HG02870 (cell line): ENCODE data around the gene PIP5K1B.

Source experiments
- ATAC-seq: cut with Tn5 transposase; IDR thresholded peaks from one replicate; pipeline ENCODE4 v1.9.1; 2021; ENCODE audit warnings: mild to moderate bottlenecking, moderate library complexity; ENCODE audit not compliant: unreplicated experiment

The PIP5K1B gene

GRCh38 chr9:68897577-68898145, 192.6 kb downstream of the PIP5K1B start:
- no peak for ATAC-seq

DNA sequence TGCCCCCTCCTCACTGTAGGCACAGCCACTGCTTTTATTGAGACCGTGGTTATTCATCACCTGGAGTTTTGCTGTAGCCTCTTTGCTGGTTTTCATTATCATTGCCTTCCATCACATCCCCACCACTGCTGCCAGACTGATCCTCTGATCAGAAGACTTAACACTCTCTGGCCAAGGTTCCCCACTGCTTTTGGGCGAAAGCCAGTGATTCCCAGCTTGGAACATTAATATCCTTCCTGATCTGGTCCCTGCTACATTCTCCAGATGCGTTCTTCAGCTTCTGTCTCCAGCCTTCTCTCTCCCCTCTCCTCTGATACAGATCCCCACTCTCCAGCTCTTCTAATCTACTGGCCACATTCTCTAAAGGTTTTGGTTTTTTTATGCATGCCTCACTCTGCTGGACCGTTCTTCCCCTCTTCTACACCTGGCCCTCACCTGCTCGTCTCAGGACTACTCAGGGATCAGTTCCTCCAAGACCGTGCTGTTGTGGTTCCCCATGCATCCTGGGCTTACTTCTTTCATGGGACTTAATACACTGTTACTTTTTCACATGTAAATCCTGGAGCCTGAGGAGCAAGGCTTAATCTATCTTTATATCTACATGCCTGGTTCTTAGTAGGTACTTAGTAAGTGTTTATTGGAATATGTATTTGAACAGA, 193.9 kb downstream of the PIP5K1B start:
- no peak for ATAC-seq

- ATAC-seq, result no peak
These were observed 199.4 kb downstream of the PIP5K1B start for GRCh38 chr9:68904454-68904853.

DNA sequence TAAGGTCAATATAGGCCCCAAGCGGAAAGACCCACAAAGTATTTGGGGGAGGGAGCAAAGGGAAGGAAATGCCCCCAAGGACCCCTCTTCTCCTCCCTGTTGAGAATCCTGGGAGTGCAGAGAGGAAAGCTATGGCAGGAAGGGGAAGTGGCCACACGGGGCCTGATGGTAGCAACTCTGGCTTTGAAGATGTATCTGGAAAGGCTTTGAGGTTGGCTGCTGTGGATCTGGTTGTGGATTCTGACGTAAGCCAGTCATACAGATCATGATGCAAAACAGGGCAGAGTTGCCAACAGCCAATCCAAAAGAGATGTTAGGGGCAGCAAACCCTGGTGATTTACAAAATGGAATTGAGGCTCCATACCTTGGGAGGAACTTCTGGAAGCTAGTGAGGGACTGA, 200.1 kb downstream of the PIP5K1B start:
- no peak for ATAC-seq

DNA sequence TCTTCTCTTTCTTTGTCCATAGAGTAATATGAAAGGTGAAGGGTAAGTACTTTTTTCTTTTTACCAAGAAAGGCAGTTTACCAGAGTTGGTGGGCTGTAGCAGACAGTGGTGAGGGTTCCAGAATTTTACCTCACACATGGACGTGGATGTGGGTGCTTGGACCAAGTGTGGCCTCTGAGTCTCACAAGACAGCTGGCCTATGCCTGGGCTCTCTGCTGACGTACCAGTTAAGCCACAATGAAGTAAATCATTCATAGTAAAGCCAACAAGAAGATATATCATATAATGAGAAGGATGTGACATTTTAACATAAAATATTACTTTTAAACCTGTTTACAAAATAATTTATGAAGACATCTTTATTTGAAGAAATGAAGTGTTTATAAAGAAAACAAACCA, 202.9 kb downstream of the PIP5K1B start:
- no peak for ATAC-seq

- ATAC-seq, result peak; percentile 55
These were observed 207.5 kb downstream of the PIP5K1B start for GRCh38 chr9:68912561-68912960.

GRCh38 chr9:68913054-68913453, 208.0 kb downstream of the PIP5K1B start:
- ATAC-seq, result no peak

DNA sequence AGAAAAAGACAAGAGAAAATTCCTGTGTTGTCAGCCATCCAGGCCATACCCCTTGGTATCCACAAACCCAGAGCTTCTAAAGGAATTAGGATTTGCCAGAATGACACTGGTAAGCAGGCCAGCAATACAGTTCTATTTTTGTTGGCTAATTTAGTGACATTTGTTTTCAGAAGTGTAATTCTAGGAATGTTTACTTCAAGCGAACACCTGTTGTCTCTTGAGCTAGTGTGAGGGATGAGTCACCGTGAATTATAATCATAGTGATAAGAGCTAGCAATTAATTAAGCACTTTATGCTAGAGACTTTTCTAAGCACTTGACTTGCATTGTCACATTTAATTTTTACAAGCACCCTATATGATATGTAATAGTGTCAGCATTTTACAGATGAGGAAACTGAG, 209.7 kb downstream of the PIP5K1B start:
- ATAC-seq, result no peak

DNA sequence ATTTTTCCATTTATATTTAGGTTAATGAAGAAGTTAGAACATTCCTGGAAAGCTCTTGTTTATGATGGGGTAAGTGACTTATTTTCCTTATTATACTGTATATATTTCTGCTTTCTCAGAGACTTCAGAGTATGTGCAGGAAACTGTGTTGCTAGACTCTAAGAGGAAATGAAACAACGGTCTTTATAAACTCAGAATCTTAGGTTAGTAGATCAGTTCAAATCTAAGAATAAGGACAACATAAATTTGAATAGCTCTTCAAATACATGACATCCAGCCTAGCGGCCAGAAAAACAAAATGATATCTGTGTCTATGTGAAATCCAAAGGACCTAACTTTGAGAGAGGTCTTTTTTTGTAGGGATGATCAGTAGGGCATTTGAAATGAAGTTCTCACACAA, 214.6 kb downstream of the PIP5K1B start:
- peak; percentile 39 for ATAC-seq

DNA sequence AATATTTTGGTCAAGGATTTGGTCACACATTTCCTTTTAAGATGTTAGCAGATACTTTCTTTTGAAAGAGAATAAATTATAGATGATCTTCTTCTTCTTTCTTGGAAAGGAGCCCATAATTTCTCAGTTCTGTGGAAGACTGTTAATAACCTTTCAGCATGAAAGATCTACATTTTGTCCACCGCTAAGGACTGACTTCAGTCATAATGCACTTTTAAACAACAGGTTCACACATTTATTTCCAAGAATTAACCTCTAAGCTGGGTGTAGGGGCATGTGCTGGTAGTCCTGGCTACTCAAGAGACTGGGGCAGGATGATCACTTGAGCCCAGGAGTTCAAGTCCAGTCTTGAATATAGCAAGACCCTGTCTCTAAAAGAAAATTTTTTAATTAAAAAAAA, 215.9 kb downstream of the PIP5K1B start:
- ATAC-seq, result no peak

- ATAC-seq, result no peak
These were observed 218.4 kb downstream of the PIP5K1B start for GRCh38 chr9:68923480-68923879.

DNA sequence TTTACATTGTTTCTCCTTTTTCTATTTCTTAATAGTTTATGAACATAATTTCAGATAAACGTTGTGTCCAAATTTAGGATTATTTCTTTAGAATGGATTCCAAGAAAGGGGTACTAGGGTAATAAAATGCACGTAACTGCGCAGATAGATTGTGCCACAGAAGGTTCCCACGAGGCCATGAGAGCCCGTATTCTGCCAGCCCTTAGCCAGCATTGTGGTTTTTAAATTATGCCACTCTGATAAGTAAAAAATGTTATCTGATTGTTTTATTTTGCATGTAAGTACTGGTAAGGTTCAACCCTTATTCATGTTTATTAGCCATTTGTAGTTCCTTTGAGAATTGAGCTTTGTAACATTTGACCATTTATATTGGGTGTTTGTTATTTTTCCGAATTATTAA, 220.1 kb downstream of the PIP5K1B start:
- no peak for ATAC-seq

- ATAC-seq, result no peak
These were observed 222.1 kb downstream of the PIP5K1B start for GRCh38 chr9:68927165-68927564.

GRCh38 chr9:68931821-68932220, 226.8 kb downstream of the PIP5K1B start:
- ATAC-seq, result no peak

DNA sequence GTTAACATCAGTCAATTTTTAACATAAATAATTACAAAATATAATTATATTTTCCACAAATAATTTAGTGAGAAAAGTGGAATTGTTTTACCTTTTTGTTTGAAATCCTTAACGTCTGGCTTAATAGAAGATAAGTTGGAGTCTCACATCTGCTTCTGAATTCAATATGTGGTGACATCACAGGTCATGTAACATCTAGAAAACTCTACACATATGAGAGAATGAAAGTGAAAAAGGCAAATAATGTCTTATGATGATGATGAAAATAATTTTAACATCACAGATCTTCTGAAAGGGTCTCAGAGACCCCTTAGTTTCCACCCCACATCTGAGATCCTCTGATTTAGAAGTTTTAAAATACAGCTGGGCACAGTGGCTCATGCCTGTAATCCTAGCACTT, 227.4 kb downstream of the PIP5K1B start:
- ATAC-seq, result no peak

DNA sequence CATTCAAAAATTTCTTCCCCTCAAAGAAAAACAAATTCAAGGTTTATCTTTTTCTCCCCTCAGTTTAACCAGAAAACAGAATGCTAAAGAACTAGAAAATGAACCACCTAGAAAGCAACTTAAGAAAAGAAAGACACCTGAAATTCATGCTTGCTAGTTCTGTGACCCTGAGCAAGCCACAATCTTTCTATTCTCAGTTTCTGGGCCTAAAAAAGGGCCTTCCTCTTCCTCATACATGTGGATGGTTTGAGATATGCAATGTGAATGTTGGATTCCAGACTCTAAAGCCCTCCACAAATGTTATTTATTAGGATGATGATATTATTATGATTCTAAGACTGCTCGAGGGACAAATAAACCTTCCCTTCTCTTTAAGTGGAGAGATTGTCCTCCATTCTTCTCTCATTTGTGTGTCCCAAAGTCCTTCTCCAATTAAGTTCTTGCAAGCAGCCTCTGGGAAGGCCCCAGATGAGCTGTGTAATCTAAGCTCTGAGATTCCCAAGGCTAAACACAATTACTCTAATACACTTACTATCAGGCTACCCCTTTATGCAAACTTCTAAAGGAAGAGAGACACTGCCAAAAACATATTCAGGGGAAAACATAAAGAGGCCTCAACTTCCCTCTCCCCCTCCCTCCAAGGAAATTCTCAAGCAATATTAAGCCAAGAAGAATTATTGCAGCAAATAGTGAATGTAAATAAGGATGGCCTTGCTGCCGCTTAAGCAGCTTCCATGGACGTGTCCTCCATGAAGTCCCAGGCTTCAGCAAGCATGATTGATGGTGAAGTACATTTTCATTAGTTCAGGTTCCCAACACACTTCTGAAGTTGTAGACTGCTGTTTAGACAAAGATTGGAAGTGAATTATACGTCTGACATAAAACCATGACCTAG, 228.6 kb downstream of the PIP5K1B start:
- peak; percentile 98 for ATAC-seq

GRCh38 chr9:68934329-68934644, 229.2 kb downstream of the PIP5K1B start:
- no peak for ATAC-seq

GRCh38 chr9:68940573-68940972, 235.5 kb downstream of the PIP5K1B start:
- ATAC-seq, result no peak

- no peak for ATAC-seq
These were observed 236.9 kb downstream of the PIP5K1B start for GRCh38 chr9:68941780-68942459.

GRCh38 chr9:68942790-68943189, 237.8 kb downstream of the PIP5K1B start:
- ATAC-seq, result no peak

- no peak for ATAC-seq
These were observed 242.0 kb downstream of the PIP5K1B start for GRCh38 chr9:68947015-68947414.
